ENCODE measurements around the gene BANP.

GRCh38 chr16:88102597-88102996 lies 151.4 kb downstream of the BANP start:
- TF ChIP-seq CTCF (conservative IDR thresholded peaks at IDR 0.05) = no peak
- TF ChIP-seq ZFX (IDR thresholded peaks at IDR 0.05) = no peak

Data from C4-2B (cell line).